Activated B cell treated with CpG ODN at 0.5 μM for 24 hours (primary cell): ENCODE measurements around the gene OAT. TPM values are rescaled to one million over a fixed set of nuclear protein-coding genes. Genes with fewer than 3 reads are reported as not detected.

Experiments
- ATAC-seq: fragments of 200-7000 bp; cut with Tn5 transposase; one replicate; pipeline ENCODE4 v1.10.0; 2021; ENCODE audit warnings: low read depth, mild to moderate bottlenecking, moderate library complexity
- CTCF ChIA-PET: fragments of 350-600 bp; sonication (Branson Sonifier 250); formaldehyde crosslinking; loops from one replicate; lab custom pipeline; 2021; ENCODE audit warnings: antibody characterized with exemption; lab: Charles Lee
- POLR2A ChIA-PET: fragments of 350-600 bp; sonication (Branson Sonifier 250); formaldehyde crosslinking; loops from one replicate; lab custom pipeline; 2021; ENCODE audit warnings: antibody characterized with exemption; lab: Charles Lee
- DNase-seq: peaks from one replicate; pipeline ENCODE4 v3.0.0; 2022
- H3K27ac Mint-ChIP-seq: one replicate; pipeline ENCODE4 v1.8.0; 2020; ENCODE audit warnings: mixed read lengths
- H3K27me3 Mint-ChIP-seq: one replicate; pipeline ENCODE4 v1.8.0; 2021; ENCODE audit warnings: mixed read lengths
- H3K36me3 Mint-ChIP-seq: one replicate; pipeline ENCODE4 v1.8.0; 2021; ENCODE audit warnings: low read depth, mixed read lengths
- H3K4me1 Mint-ChIP-seq: one replicate; pipeline ENCODE4 v1.8.0; 2021; ENCODE audit warnings: mixed read lengths
- H3K4me3 Mint-ChIP-seq: one replicate; pipeline ENCODE4 v1.8.0; 2020; ENCODE audit warnings: mild to moderate bottlenecking, mixed read lengths
- H3K9me3 Mint-ChIP-seq: one replicate; pipeline ENCODE4 v1.8.0; 2020; ENCODE audit warnings: mixed read lengths
- CTCF ChIP-seq: fragments of 200-600 bp; IDR thresholded peaks from one replicate; pipeline ENCODE4 v1.8.0; 2022; ENCODE audit warnings: antibody characterized with exemption, mild to moderate bottlenecking
- intact Hi-C: fragments of 100-400 bp; cut with micrococcal nuclease; formaldehyde crosslinking; loops from one replicate; pipeline ENCODE4 v1.15.1; 2024
- total RNA-seq: library from RNA; stranded (reverse); gene quantifications from 2 replicates; pipeline ENCODE4 v1.2.3, GENCODE V29; 2022

OAT gene
- total RNA-seq, 1 donor from 2014 or later = 20.1 TPM

GRCh38 chr10:124423813-124424212, 5.1 kb upstream of the OAT start:
- H3K4me3 Mint-ChIP-seq = no peak overlapping the region
- no peaks in the 10 kb centered on the region for H3K36me3 Mint-ChIP-seq
- H3K4me1 Mint-ChIP-seq = peaks cover 4% of the 10 kb centered on the region
- H3K27me3 Mint-ChIP-seq = peaks cover 33% of the 10 kb centered on the region
- CTCF ChIA-PET = no interaction called here
- TF ChIP-seq CTCF = no peak
- intact Hi-C loops = no loop called here
- DNase-seq (no peak), ATAC-seq (no peak)
- POLR2A ChIA-PET = no interaction called here
- no peaks in the 10 kb centered on the region for H3K9me3 Mint-ChIP-seq
- no peak overlapping the region for H3K27ac Mint-ChIP-seq

GRCh38 chr10:124422742-124423141, 4.0 kb upstream of the OAT start:
- no peak overlapping the region for H3K4me3 Mint-ChIP-seq
- ChIA-PET POLR2A (no interaction called here), CTCF (no interaction called here)
- peaks cover 24% of the 10 kb centered on the region for H3K27me3 Mint-ChIP-seq
- no peaks in the 10 kb centered on the region for H3K9me3 Mint-ChIP-seq
- TF ChIP-seq CTCF = no peak
- peaks cover 8% of the 10 kb centered on the region for H3K4me1 Mint-ChIP-seq
- H3K36me3 Mint-ChIP-seq = no peaks in the 10 kb centered on the region
- H3K27ac Mint-ChIP-seq = no peak overlapping the region
- DNase-seq (no peak), ATAC-seq (no peak)
- intact Hi-C loops = no loop called here

DNA sequence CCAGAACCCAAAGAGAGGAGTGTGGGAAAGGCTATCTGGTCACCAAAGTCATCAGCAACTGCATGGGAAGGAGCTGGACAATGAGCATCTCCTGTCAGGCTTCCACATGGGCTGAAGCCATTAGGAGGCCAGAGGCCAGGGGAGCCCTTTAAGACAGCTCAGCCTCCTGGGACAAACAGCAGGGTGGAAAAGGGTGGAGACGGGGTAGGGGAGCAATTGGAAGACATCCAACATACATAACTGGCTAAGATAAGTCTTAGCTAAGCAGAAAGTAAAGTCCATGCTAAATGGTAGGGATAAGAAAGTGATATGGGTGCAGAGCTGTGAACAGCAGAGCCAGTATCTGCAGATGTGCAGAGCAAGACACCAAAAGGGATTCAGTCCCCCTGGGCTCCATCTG, 1.5 kb upstream of the OAT start:
- ChIA-PET CTCF (interaction anchor here (1.5 to 3.6 kb wide), 2 partner anchors 16 to 31 kb away, joined by 5 to 11 read pairs; no protein-coding TSS in a partner anchor), POLR2A (no interaction called here)
- Mint-ChIP-seq H3K27ac (no peak overlapping the region), H3K36me3 (no peaks in the 10 kb centered on the region), H3K4me3 (no peak overlapping the region), H3K9me3 (no peaks in the 10 kb centered on the region), H3K4me1 (peaks cover 12% of the 10 kb centered on the region), H3K27me3 (peaks cover 24% of the 10 kb centered on the region)
- no peak for TF ChIP-seq CTCF
- no peak for ATAC-seq
- DNase-seq = no peak
- intact Hi-C loops = no loop called here

DNA sequence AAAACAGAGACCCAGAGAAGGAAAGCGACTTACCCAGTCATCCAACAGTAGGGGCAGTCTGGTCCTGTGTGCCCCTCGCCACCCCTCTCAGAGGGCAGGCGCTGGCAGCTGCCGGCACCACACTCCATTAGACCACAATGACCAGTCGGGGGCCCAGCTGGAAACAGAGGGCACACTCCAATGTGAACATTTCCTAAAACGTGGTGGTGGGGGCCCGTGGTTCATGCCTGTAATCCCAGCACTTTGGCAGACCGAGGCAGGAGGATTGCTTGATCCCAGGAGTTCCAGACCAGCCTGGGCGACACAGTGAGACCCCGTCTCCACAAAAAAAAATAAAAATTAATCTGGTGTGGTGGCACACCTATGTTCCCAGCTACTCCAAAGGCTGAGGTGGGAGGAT, 912 bp upstream of the OAT start:
- Mint-ChIP-seq H3K36me3 (no peaks in the 10 kb centered on the region), H3K4me3 (peak overlapping the region; percentile 82), H3K27ac (peak overlapping the region; percentile 41), H3K4me1 (peaks cover 12% of the 10 kb centered on the region), H3K9me3 (no peaks in the 10 kb centered on the region), H3K27me3 (peaks cover 24% of the 10 kb centered on the region)
- ChIA-PET POLR2A (no interaction called here), CTCF (interaction anchor here (3.6 kb wide), 1 partner anchor 16 kb away, joined by 11 read pairs; no protein-coding TSS in a partner anchor)
- DNase-seq = peak; percentile 15
- ATAC-seq = no peak
- TF ChIP-seq CTCF = no peak
- intact Hi-C loops = loop anchor here (1.0 to 5.0 kb wide), 7 partner anchors 30 to 1412 kb away; partner anchors contain the start of genes ABRAXAS2, ACADSB, BUB3 and IKZF5

DNA sequence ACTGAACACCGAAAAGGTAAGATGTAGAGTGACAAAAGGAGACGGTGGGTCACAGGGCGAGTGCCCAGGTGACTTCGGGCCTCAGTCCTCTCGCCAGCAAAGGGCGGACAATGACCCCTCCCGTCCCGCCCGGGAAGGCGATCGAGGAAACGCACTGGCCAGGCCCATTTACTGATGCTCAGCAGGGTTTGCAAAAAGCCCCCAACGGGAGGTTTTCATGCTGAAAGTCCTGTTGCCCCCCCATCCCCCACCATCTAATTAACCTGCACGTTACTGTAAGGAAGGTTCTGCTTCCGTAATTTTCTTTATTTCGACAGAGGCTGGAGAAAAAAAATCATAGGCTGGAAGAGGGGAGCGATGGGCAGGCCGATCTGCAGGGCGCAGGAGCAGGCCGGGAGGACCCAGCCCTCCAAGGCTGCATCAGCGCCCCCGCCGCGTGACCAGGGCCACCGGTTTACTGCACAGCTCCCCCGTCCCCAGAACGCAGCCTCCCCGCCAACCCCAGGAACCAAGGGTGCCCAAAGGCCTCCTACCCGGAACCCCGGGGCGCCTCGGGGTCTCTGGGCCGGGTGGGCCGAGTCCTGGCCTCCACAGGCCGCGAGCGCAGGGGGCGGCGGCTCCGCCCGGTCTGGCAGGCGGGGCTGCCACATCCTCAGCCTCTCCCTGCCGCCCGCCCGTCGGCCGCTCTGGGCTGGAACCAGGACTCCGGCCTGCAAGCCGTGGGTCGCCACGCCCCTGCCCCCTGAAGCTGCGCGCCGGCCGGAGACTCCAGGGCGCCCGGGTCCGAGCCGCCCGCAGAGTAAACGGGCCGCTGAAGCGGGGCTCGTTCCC, 613 bp downstream of the OAT start:
- ATAC-seq = peak; percentile 38
- Mint-ChIP-seq H3K4me1 (peaks cover 12% of the 10 kb centered on the region), H3K9me3 (no peaks in the 10 kb centered on the region), H3K27me3 (peaks cover 13% of the 10 kb centered on the region), H3K36me3 (no peaks in the 10 kb centered on the region), H3K4me3 (peak overlapping the region; percentile 82), H3K27ac (no peak overlapping the region)
- intact Hi-C loops = loop anchor here (1.0 to 5.0 kb wide), 7 partner anchors 15 to 1411 kb away; partner anchors contain the start of genes ABRAXAS2, ACADSB, BUB3 and IKZF5
- CTCF ChIA-PET = interaction anchor here (0.7 to 3.6 kb wide), 2 partner anchors 14 to 44 kb away, joined by 4 to 11 read pairs; partner anchors contain the start of gene LHPP
- TF ChIP-seq CTCF = no peak
- POLR2A ChIA-PET = interaction anchor here (1.0 kb wide), 2 partner anchors 44 to 151 kb away, joined by 3 to 5 read pairs; partner anchors contain the start of gene LHPP
- peak; percentile 54 for DNase-seq
